ENCODE data around the gene TMEM132C.

TMEM132C gene

GRCh38 chr12:128680555-128680954 is 413.6 kb downstream of the TMEM132C start:
- DNase-seq = no peak

GRCh38 chr12:128682548-128683275 is 415.7 kb downstream of the TMEM132C start:
- DNase-seq = no peak

DNA sequence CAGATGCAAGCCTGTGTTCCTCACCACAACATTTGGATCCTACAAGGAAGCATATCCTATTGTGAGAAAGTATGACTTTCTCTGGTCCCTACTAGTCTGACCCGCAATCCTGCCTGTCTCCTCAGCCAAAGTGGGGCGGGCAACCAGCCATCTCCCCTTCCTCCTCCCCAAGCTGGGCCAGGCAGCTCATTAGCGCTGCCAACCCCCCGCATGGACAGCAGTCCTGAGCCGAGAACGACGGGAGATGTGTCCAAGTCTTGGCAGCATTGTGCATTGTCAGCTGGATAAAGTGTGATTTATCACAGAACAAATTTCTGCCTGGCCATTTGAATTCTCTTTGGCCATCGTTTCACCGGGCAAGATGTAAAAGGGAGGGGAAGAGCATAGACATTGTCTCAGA is 417.4 kb downstream of the TMEM132C start:
- DNase-seq = no peak

GRCh38 chr12:128685903-128686475 is 419.0 kb downstream of the TMEM132C start:
- DNase-seq = no peak

DNA sequence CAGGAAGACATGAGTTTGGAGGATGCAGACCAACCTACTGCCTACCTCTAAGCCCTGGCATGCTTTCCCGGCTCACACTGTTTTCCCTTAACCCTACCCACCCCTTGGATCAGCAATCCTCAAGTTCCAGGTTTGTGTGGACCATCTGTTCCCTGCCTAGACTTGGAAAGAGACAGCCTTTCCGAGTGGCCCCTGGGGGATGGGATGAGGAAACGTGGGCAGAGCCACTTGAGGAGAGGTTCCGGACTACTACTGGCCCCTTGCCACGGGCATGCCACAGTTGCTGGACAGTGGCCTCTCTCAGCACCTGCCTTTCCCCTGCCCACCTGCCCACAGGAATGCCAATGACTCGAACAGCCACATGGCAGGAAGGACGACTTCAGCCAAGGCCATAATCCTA is 420.9 kb downstream of the TMEM132C start:
- no peak for DNase-seq

- DNase-seq = no peak
Measured at GRCh38 chr12:128690641-128691040, 423.7 kb downstream of the TMEM132C start.

GRCh38 chr12:128693115-128693514 is 426.1 kb downstream of the TMEM132C start:
- DNase-seq = no peak

DNA sequence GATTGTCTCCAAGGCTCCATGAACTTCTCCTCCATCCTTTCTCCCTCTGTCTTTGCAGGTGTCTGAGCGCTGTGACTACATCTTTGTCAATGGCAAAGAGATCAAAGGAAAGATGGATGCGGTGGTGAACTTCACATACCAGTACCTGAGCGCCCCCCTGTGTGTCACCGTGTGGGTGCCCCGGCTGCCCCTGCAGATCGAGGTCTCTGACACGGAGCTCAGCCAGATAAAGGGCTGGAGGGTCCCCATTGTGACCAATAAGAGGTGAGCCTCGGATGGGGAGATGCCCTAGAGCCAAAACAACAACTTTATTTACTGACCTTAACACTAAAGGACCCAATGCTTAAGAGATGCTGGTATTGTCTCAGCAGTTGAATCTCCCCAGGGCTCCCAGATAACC is 426.8 kb downstream of the TMEM132C start:
- DNase-seq = no peak

GRCh38 chr12:128694445-128694844 is 427.5 kb downstream of the TMEM132C start:
- DNase-seq = no peak

DNA sequence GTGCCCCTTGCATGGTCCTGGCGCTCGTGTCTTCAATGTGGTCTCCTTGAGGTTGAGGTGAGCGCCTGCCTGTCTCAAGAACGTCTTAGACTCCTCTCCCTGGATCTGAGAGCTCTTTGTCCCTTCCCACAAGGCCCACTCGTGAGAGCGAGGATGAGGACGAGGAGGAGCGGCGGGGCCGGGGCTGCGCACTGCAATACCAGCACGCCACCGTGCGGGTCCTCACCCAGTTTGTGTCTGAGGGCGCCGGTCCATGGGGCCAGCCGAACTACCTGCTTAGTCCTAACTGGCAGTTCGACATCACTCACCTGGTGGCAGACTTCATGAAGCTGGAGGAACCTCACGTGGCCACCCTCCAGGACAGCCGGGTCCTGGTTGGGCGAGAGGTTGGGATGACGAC is 428.7 kb downstream of the TMEM132C start:
- no peak for DNase-seq

GRCh38 chr12:128698301-128698972 is 431.5 kb downstream of the TMEM132C start:
- no peak for DNase-seq

DNA sequence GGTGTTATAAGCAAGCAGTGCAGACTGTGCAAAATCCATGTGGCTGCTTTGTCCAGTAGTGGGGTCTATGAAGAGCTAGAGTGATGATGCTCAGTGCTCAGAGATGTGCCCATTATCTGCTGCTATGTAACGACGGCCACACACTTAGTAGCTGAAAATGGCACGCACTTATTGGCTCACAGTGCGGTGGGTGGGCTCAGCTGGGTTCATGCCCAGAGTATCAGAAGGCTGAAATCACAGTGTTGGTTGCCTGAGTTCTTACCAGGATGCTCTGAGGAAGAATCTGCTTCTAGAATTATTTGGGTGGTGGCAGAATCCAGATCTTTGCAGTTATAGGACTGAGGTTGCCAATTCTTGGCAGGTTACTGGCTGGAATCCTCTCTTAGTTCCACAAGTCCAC is 432.1 kb downstream of the TMEM132C start:
- no peak for DNase-seq

DNA sequence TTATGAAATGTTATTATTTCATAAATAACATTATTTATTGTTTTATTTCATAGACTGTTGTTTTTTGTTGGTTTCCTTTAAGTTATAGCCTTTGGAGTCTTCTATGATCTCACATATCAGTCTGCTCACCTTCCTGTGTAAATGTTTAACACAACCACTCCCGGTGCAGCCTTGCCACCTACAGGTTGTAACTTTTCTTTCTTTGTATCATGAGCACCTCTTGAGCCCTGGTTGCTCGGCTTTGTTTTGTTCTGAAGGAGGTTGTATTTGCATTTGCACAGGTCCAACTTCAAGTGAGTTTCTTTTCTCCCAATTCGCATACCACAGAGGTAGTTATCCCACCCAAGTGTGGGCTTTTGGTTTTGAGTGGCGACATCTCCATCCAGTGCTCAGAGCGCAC is 435.4 kb downstream of the TMEM132C start:
- no peak for DNase-seq

GRCh38 chr12:128705140-128705539 is 438.2 kb downstream of the TMEM132C start:
- no peak for DNase-seq

GRCh38 chr12:128707488-128707887 is 440.5 kb downstream of the TMEM132C start:
- DNase-seq = no peak

DNA sequence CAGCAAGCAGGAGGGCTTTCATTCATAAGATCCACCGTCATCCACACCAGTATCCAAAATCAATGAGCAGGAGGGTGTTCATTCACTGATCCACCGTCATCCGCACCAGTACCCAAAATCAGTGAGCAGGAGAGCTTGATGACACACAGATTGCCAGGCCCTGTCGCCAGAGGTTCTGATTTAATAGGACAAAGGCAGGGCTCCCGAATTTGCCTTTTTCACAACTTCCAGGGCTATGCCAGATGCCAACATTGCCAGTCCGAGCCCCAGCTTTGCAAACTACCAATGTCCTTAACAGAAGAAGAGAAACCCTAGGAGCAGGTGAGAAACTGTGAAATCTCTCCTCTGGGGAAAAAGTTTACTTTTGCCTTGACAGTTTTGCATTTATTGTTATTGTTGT is 441.8 kb downstream of the TMEM132C start:
- no peak for DNase-seq

DNA sequence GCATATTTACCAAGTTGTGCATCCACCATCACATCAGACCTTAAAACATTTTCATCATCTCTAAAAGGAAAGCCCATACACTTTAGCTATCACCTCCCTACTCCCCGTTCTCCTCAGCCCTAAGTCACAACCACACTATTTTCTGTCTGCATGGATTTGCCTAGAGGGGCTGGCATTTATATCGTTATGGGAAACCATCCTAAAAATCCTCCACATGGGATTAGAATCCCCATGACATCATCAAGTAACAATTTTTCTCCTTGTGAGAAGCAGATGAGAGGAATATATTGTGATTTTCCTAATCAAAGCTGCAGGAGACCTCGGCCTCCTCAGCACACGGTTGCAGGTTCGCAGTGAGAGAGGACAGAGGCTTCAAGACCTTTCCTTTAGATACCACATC is 442.7 kb downstream of the TMEM132C start:
- DNase-seq = no peak

DNA sequence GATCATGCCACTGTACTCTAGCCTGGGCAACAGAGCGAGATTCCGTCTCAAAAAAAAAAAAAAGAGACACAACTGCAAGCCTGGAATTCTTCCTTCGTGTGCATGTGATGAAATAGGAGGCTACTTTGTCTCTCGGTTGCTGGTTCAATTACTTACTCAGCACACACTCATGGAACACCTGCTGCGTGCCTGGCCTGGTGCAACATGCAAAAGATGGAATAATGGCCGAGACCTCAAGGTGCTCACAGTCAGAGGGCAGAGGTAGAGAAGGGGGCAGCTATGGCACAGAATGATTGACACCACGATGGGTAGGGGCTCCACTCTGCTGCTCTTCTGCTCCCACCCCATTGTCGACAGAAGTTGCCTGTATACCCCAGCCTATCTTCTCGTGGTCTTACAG is 444.5 kb downstream of the TMEM132C start:
- no peak for DNase-seq

GRCh38 chr12:128712622-128713021 is 445.7 kb downstream of the TMEM132C start:
- no peak for DNase-seq

GRCh38 chr12:128715485-128715884 is 448.5 kb downstream of the TMEM132C start:
- no peak for DNase-seq

DNA sequence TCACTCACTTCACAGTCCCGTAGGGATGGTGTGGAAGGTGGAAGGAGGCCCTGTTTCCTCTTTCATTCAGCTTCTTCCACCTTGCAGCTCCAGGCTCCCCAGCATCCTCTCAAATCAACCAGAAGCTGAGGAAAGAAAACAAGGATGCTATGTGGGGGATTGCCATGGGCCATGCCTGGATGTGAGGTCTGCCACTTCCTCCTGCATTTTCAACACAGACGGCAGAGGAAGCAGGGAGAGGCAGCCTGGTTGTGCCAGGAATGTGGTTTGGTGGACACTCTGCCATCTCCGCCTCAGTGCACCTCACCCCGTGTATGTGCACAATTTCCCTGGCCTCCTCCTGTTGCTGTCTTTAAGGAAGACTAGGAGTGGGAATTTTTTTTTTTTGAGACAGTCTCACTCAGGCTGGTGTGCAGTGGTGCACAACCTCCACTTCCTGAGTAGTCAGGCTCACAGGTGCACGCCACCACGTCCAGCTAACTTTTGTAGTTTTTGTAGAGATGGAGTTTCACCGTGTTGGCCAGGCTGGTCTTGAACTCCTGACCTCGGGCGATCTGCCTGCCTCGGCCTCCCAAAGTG is 457.6 kb downstream of the TMEM132C start:
- no peak for DNase-seq

GRCh38 chr12:128726886-128727285 is 459.9 kb downstream of the TMEM132C start:
- DNase-seq = no peak

- no peak for DNase-seq
Measured at GRCh38 chr12:128727461-128727860, 460.5 kb downstream of the TMEM132C start.

DNA sequence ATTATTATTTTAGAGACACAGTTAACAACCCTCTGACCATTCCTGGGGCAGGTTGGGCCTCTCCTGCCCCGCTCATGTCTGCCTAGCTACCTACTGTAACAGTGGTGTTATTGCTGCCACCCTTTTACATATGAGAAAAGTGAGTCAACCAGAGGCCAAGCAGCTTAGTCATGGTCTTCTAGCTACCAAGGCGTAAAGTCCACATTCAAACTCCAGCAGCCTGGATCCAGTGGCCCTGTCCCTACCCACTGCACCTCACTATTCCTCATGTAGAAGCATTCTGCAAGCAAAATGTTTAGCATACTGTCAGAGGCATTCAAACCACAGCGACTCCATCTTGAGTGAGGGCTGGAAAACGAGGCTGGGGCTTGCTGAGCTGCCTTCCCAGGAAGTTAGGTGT is 461.0 kb downstream of the TMEM132C start:
- no peak for DNase-seq

Data from stimulated activated CD8-positive, alpha-beta memory T cell treated with anti-CD3 and anti-CD28 coated beads, Interleukin-4, amount 100 ng/mL, for 48 hours (primary cell).